HFFc6 (cell line): Measurements from ENCODE around the gene TDRD9. TPM values are rescaled to one million over a fixed set of nuclear protein-coding genes. Genes with fewer than 3 reads are reported as not detected.

Experiments
- DNase-seq: peaks from one replicate; pipeline ENCODE4 v3.0.0-alpha.2; 2018
- H3K27ac Mint-ChIP-seq: 2 replicates; pipeline ENCODE4 v1.8.0; 2020; ENCODE audit warnings: mild to moderate bottlenecking, mixed read lengths
- H3K27me3 Mint-ChIP-seq: 2 replicates; pipeline ENCODE4 v1.8.0; 2021; ENCODE audit warnings: mild to moderate bottlenecking, moderate library complexity, mixed read lengths; ENCODE audit not compliant: insufficient read depth
- H3K36me3 Mint-ChIP-seq: 2 replicates; pipeline ENCODE4 v1.8.0; 2021; ENCODE audit warnings: low read depth, mixed read lengths
- H3K4me1 Mint-ChIP-seq: 2 replicates; pipeline ENCODE4 v1.8.0; 2020; ENCODE audit warnings: low read depth, mixed read lengths
- H3K4me3 Mint-ChIP-seq: 2 replicates; pipeline ENCODE4 v1.8.0; 2020; ENCODE audit warnings: mild to moderate bottlenecking, moderate library complexity, mixed read lengths
- H3K9me3 Mint-ChIP-seq: 2 replicates; pipeline ENCODE4 v1.8.0; 2020; ENCODE audit warnings: mild to moderate bottlenecking, mixed read lengths
- CTCF ChIP-seq: fragments of 200-600 bp; sonication (generic); IDR thresholded peaks from 2 replicates; pipeline ENCODE4 v1.5.0; 2021; ENCODE audit warnings: antibody characterized with exemption, mild to moderate bottlenecking
- total RNA-seq, 6 experiments: library from RNA; stranded (reverse); fragmentation: NEBNext Ultra II Directional; extraction: Animal tissue kit (Norgen Biotek cat#: 25700); gene quantifications; 2 replicates in 1 of 6; 3 replicates in 5 of 6; pipeline ENCODE4 v1.2.3, GENCODE V29; 2021

The TDRD9 gene
- total RNA-seq, 6 experiments from 2014 or later: not detected

- H3K4me1 Mint-ChIP-seq: peaks cover 6% of the 10 kb centered on the region
- no peak overlapping the region for H3K27ac Mint-ChIP-seq
- H3K27me3 Mint-ChIP-seq: peaks cover 7% of the 10 kb centered on the region
- no peaks in the 10 kb centered on the region for H3K9me3 Mint-ChIP-seq
- peaks cover 6% of the 10 kb centered on the region for H3K36me3 Mint-ChIP-seq
- no peak for TF ChIP-seq CTCF
- no peak for DNase-seq
- no peak overlapping the region for H3K4me3 Mint-ChIP-seq
These were observed 4.4 kb upstream of the TDRD9 start for GRCh38 chr14:103923863-103924262.

GRCh38 chr14:103925316-103925715 is 2.9 kb upstream of the TDRD9 start:
- Mint-ChIP-seq H3K27me3 (peaks cover 16% of the 10 kb centered on the region), H3K27ac (no peak overlapping the region), H3K9me3 (no peaks in the 10 kb centered on the region), H3K4me3 (no peak overlapping the region), H3K36me3 (peaks cover 6% of the 10 kb centered on the region), H3K4me1 (peaks cover 6% of the 10 kb centered on the region)
- TF ChIP-seq CTCF: no peak
- DNase-seq: no peak

GRCh38 chr14:103927566-103927965 is 690 bp upstream of the TDRD9 start:
- Mint-ChIP-seq H3K9me3 (no peaks in the 10 kb centered on the region), H3K27ac (no peak overlapping the region), H3K4me3 (no peak overlapping the region), H3K36me3 (no peaks in the 10 kb centered on the region), H3K4me1 (no peaks in the 10 kb centered on the region), H3K27me3 (peaks cover 33% of the 10 kb centered on the region)
- no peak for DNase-seq
- no peak for TF ChIP-seq CTCF

- H3K27ac Mint-ChIP-seq: no peak overlapping the region
- no peaks in the 10 kb centered on the region for H3K36me3 Mint-ChIP-seq
- no peak for DNase-seq
- H3K9me3 Mint-ChIP-seq: no peaks in the 10 kb centered on the region
- no peak overlapping the region for H3K4me3 Mint-ChIP-seq
- TF ChIP-seq CTCF: no peak
- no peaks in the 10 kb centered on the region for H3K4me1 Mint-ChIP-seq
- peaks cover 40% of the 10 kb centered on the region for H3K27me3 Mint-ChIP-seq
These were observed 1.9 kb downstream of the TDRD9 start for GRCh38 chr14:103930051-103930604.

GRCh38 chr14:103931422-103931821 is 3.2 kb downstream of the TDRD9 start:
- peaks cover 42% of the 10 kb centered on the region for H3K27me3 Mint-ChIP-seq
- H3K4me1 Mint-ChIP-seq: no peaks in the 10 kb centered on the region
- no peak for TF ChIP-seq CTCF
- no peak overlapping the region for H3K4me3 Mint-ChIP-seq
- H3K27ac Mint-ChIP-seq: no peak overlapping the region
- DNase-seq: no peak
- H3K36me3 Mint-ChIP-seq: no peaks in the 10 kb centered on the region
- H3K9me3 Mint-ChIP-seq: no peaks in the 10 kb centered on the region
